GM21528 (cell line): ENCODE data around the gene MASP2.
"Not testable (repeated sequence)": the region's sequence is repeated elsewhere in the genome, so short reads cannot be mapped to it uniquely, and the experiment has no call there.

Source experiments
- ATAC-seq: cut with Tn5 transposase; IDR thresholded peaks from one replicate; pipeline ENCODE4 v1.9.1; 2021; ENCODE audit warnings: mild to moderate bottlenecking, moderate library complexity; ENCODE audit not compliant: unreplicated experiment, low FRiP score

MASP2 gene

DNA sequence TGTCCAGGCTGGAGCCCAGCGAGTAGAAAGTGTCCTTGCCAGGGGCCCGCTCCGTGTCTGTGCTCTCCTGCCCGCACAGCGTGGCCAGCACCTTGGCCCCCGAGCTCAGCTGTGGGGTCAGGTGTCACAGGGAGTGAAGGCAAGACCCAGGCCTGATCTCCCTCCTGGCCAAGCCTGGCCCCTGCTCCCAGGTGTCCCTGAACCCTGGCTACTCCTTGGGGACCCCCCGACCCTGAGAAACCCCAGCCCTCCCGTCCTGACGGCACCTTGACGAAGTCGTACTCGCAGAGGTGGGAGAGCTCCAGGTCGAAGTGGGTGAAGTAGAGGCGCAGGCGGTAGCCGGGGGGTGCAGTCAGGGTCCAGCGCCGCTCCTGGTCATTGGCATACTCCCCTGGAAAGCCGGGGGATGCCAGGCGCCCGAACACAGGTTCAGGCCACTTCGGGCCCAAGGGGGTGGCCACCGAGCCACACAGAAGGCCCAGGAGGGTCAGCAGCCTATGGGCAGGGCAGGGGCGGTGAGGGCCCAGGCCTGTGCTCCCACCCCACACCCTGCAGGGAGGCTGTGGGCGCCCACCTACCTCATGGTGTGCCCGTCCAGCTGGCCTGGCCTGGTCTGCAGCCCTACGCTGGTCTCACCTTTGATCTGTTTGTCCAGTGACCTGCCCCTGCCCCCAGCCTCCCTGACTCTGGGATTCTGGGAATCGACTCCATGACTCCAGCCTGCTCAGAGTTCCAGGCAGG is at the start of gene MASP2:
MASP2 (minus strand) TSS at position 615 of the 741 bp plus-strand sequence; CDS start at position 583, 32 bp downstream.
- ATAC-seq: no peak

DNA sequence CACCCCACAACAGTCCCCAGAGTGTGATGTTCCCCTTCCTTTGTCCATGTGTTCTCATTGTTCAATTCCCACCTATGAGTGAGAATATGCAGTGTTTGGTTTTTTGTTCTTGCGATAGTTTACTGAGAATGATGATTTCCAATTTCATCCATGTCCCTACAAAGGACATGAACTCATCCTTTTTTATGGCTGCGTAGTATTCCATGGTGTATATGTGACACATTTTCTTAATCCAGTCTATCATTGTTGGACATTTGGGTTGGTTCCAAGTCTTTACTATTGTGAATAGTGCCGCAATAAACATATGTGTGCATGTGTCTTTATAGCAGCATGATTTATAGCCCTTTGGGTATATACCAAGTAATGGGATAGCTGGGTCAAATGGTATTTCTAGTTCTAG is 36.7 kb upstream of the MASP2 start:
- not testable (repeated sequence) for ATAC-seq

DNA sequence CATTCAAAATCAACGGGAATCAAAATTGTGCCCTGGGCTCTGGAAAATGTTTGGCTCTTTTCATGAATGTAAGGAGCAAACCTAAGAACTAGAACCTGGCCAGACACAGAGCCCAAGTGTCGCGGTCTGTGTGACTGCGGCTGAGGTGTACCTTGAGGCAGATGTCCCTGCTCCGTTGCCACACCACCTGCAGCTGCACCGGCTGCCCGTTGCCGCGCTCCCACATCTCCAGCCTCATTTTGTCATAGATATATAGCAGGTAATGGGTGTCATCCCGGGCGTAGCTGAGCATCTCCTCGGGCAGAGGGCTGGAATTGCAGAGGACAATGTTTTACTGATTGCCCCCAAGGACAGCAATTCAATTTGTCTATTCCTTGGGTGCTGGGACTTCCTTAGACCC is 33.9 kb upstream of the MASP2 start:
- no peak for ATAC-seq

DNA sequence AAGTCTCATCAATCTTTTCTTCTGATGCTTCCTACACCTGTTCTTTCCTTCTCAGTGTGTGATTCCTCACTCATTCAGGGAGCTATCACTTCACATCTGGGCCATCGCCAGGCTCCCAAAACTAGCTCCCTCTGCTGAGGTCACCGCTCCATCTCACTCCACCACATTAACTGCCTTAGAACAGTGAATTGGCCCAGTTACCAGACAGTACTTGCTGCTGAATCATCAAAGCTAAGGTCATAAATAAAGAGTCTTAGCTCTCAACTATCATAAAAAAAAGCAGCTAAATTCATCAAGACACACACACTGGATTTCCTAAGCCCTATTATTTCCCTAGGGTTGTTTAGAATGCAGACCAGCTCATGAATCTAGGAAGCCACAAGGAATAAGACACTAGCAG is 31.6 kb upstream of the MASP2 start:
- no peak for ATAC-seq

DNA sequence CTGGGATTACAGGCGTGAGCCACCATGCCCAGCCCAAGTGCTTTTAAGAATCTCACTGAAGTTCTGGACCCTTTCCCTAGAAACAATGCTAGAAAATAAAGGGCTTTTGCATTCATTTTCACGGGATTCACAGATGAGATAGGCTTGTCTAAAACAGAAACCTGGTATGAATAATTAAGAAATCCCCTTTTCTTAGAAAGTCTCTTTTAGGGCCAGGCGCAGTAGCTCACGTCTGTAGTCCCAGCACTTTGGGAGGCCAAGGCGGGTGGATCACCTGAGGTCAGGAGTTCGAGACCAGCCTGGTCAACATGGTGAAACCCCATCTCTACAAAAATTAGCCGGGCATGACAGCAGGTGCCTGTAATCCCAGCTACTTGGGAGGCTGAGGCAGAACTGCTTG is 26.4 kb upstream of the MASP2 start:
- ATAC-seq: not testable (repeated sequence)

DNA sequence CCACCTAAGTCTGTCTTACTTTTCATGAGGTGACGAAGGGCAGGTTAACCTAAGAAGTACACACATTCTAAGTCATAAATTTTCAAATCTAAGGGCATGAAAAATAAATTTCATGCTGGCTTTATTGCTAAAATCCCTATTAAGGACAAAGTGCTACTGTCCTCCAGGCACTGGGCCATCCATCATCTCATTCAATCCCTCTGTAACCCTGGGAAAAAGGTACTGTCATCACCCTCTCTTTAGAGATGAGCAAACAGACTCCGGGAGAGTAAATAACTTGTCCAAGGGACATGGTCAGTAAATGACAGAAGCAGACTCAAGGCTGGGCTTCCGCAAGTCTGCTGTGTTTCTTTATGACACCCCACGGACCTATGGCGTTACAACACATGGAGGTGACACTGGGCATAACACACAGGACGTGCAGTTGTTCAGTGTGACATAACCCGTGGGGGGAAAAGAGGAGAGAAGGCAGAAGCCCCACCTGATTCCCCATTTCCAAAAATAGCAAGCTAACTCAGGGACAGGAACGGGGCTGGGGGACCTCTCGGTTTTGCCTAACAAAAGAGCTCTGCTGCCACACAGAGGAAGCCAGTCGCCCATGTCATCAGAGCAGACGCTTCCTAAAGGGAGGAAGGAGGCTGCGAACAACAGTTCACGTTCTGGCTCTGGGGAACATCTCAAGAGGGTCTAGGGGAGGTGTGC is 25.3 kb upstream of the MASP2 start:
- ATAC-seq: no peak

DNA sequence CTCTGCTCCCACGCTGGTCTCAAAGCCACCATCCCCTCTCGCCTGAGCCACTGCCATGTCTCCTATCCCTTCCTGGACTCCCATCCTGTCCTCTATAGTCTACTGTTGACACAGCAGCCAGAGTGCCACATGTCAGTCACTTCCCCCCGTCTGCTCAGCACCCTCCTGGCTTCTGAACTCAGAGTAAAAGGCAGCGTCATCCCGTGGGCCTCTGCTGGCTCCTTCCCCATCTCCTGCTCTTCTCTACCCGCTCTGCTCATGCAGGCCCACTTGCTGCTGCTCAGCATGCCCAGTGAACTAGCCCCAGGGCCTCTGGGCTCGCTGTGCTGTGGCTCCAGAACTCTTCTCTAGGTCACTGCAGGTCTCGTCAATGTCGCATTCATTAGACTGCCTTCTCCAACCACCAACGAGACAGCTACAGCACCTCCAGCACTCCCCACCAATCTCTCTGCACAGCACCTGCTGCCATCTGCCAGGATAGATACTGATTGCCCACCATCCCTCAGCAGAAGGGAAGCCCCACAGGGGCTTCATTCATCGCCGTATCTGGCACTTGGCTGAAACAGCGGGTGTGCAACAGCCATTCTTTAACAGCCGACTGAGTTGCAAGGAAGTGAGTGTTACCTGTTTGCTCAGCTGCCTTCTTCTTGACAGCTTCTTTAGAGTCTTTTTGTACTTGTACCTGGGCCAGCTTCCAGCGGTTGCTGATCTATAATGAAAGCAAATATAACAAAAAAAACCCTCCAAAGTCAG is 24.6 kb upstream of the MASP2 start:
- ATAC-seq: no peak

DNA sequence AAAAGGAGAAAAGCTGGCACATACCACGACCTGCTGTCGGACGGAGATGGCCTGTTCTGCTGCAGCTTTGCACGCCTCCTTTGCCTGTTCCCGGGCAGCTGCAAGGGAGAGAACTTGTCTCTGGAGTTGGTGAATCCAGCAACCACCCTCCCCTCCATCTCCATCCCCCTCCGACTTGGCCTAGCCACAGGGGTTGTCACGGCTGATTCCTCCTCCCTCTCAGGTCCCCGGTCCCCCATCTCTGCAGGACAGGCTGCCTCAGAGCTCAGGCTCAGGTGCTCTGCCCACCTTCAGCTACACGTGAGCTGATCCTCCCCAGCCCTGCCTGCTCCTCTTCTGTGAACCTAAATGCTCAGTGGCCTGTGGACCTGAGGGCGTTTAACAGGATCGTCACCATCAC is 23.8 kb upstream of the MASP2 start:
- no peak for ATAC-seq

DNA sequence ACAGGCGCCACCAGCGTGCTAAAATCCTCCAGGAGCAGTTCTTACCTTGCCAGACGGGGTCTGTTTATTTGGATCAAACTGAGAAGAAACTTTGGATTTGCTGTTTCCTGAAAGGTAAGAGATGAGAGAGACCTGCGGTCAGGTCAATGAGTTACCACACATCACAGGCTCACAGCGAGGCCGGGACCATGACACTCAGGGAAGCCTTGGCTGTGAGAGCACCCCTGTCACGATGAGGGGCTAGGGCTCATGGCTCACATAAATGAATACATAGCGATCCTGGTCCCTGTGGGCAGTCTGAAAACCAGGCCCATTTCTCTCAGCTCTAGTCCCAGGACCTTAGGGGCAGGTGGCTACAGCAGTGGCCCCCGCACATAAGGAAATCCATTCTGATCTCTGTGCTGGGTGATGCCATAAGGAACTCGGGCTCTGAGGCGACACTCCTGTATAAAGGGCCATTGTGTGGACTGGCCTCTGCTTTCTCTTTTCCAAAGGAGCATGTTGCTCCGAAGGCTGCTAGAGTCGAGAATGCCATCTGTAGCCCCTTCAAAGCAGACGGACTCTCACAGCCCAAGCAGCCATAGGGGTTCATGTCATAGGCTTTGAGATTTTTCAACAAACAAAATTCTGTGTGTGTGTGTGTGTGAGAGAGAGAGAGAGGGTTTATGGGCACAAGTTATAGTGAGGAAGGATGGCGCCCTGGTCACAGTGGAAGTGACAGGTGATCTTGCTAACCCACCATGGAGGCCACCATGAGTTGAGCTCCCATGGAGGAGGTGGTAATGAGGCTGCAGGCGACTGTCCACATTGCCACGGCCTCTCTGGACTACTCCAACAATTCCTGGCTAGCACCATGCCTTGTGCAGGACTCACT is 21.8 kb upstream of the MASP2 start:
- no peak for ATAC-seq

DNA sequence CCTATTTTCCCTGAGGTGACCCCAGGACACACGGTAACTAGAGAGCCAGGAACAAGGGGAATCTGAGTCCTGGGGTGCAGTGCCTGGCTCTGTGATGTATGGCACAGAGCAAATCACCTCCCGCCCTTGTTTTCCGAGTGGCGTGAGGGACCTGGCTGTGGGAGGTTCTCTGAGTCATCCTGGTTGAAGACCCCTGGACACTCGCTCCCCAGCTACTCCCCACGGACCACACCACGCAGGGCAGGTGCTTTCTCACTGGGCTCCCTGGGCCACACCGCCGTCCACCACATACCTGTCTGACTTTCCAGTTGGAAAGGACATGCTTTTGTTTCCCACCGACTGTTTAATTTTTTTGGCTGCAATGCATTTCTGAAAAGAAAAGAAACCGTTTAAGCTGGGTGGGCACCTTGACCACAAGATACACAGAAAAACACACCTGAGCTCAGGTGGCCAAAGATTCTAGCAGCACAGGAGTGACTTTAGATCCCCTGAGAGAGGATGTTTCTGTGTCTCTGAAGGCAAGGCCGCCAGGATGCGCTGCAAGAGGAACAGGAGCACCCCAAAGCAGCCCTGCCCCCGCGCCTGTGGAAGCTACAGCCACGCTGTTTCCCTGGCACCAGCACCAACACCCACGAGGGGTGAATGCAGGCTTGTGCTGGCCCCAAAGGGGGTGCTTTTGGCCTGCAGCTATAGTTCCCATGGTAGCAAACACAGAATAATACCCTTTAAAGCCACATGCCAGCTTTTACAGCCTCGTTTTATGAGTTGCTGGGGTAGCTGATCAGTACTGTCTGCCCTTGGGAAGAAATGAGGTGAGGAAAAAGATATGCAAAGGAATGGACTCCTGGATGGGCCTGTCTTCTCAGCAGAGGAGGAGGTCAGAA is 20.9 kb upstream of the MASP2 start:
- no peak for ATAC-seq

DNA sequence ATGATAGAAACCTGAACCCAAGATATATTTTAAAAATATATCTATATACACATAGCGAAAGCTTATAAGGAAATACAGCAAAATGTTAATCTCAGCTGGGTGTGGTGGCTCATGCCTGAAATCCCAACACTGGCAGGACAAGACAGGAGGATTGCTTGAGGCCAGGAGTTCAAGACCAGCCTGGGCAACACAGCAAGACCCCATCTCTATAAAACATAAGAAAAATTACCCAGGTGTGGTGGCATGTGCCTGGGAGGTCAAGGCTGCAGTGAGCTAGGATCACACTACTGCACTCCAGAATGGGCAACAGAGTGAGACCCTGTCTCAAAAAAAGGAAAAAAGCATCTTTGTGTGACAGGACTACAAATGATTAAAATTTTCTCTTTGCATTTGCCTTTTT is 18.8 kb upstream of the MASP2 start:
- no peak for ATAC-seq

DNA sequence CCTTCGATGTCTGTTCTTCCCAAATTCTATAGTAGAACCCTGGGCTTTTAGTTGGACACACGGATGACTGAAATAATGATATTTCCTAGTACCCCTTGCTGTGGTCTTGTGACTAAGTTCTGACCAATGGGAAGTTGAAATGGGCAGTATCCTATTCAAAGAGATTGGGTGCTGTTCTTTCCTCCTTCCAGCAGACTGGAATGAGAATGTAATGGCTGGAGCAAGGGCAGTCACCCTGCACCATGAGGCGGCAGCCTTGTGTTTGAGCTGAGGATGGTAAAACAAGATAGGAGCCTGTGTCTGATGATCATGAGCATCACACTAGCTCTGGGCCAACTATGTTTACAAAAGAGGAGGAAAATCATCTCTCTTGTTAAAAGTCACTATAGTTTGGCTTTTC is 17.9 kb upstream of the MASP2 start:
- ATAC-seq: no peak

DNA sequence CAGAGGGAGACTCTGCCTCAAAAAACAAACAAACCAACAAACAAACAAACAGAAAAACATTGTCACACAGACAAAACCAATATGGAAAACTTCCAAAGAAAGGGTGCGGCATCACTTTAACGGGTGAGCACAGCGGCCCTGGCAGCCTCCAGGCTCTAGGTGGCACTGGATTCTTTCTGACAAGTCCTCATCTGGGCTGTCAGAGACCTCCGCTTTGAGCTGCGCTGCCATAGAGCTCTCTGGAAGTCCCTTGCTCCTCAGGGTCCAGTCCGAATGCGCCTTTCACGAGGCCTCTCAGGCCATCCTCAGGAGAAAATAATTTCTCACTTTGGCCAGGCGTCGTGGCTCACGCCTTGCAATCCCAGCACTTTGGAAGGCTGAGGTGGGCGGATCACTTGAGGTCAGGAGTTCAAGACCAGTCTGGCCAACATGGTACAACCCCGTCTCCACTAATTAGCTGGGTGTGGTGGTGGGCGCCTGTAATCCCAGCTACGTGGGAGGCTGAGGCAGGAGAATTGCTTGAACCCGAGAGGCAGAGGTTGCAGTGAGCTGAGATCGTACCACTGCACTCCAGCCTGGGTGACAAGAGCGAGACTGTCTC is 17.0 kb upstream of the MASP2 start:
- ATAC-seq: not testable (repeated sequence)

DNA sequence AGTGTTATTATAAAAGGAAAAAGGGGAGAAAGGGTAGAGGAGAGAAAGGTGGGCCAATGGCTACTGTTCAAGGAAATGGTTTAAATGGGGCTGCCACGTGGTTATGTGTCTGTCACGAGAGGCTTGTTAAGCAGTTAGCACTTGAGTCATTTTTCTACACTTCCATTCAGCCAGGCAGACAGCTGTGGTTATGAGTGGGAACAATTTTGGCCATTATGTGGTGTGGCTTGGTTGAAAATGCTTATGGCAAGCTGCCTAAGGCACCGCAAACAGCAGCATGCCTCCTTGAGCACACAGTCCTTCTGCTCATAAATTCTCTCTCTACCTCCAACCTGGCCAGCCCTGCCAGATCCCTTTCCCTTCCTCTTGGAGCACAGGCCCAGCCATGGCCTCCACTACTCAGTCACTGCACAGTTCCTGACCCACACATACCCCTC is 15.9 kb upstream of the MASP2 start:
- no peak for ATAC-seq

DNA sequence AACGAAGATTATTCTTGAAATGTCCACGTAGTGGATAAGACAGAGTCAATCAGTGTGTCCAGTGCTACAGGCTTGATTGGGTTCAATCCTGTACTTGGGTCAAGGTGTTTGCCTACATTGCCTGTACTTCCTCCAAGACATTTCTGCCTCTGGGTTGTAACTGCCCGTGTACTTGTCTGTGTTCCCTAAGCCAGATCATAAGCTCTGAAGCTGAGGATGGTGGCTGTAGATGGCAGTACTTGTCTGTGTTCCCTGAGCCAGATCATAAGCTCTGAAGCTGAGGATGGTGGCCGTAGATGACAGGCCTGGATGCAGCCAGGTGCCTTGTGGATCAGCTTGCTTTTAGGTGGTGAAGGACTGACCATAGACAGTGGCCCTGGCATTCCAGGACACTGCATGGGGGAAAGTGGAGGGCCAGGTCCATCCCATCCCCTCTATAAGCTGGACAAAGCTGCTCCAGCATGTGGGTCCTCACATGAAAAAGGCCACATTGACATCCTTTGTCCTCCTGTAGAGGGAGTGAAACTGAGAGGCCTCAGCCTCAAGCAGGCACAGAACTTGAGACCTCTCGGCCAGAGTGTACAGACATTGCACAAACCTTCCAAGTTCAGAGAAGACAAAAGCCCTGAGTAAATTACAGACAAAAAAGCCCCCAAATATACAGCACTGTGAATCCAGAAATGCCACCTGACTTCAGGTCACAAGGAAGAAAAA is 14.8 kb upstream of the MASP2 start:
- ATAC-seq: no peak

DNA sequence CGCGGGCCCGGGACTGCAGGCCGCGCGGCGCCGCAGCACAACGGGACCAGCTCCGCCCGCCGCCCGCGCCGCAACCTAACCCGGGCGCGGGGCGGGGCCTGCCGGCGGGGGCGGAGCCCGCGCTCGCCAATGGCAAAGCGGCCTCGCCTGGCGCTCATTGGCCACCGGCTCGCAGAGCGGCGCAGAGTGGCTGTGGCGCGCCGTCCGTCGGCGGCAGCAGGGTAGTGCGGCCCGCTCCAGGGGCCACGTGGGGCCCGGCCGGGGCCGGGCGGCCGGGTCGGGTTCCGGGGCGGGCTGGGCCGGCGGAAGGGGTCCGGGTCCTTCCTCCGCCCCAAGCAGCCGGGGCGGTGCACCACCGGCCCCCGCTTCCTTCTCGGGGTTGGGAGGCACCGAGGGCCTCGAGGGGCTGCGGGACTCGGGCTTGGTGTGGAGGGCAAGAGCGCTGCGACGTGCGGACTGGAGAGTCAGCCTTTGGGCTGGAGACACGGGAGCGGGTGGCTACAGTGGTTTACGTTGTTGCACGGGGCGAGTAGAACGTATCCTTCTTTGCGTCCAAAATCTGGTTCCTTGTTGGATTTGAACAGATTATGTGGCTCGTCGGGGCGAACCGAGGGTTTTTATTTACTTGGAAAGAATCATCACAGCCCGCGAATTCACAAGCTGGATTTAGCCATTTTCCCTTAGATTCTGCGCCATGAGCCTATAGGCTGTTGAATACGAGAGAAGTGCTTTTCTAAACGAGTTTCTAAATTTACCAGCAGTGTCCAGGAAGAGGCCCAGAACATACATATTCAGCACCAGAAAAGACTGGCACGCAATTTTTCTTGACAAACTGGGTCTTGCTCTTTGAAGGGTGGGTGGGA is 13.2 kb upstream of the MASP2 start, which contains the start of gene SRM:
SRM (minus strand) TSS at position 51 of the 863 bp plus-strand sequence. CDS start 75 bp downstream, outside the sequence.
- peak; percentile 85 for ATAC-seq
